GM19395 (cell line): ENCODE measurements around the gene RNF220.

Experiments used
- ATAC-seq: cut with Tn5 transposase; IDR thresholded peaks from one replicate; pipeline ENCODE4 v1.9.1; 2021; ENCODE audit warnings: mild to moderate bottlenecking, moderate library complexity; ENCODE audit not compliant: unreplicated experiment

The RNF220 gene

GRCh38 chr1:44605914-44606615 lies 201.0 kb downstream of the RNF220 start:
- ATAC-seq, result no peak

DNA sequence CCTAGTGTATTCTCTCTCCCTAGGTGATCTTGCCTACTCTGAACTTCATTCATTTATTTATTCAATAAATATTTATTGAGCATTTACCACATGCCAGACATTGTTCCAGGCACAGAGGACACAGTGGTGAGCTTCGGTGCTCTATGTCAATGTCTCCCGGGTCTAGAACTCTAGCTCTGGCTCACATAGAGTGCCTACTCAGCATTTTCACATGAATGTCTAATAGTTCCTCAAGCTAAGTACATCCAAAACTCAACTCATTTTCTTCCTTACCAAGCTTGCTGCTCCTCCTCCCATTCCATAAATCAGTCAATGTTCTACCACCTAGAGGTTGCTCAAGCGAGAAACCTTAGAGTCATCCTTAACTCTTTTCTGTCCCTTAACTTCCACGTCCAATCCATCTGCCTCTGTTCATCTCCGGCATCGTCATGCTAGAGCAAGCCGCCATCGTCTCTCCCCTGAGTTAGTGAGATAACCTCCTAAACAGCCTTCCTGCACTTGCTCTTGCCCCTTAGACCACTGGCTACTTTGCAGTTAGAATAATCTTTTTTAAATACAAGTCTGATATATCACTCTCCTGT lies 201.7 kb downstream of the RNF220 start:
- no peak for ATAC-seq

- ATAC-seq, result no peak
These were observed 203.1 kb downstream of the RNF220 start for GRCh38 chr1:44608141-44608540.

- ATAC-seq, result no peak
These were observed 204.3 kb downstream of the RNF220 start for GRCh38 chr1:44609412-44609767.

GRCh38 chr1:44609768-44610526 lies 204.9 kb downstream of the RNF220 start:
- ATAC-seq, result no peak

DNA sequence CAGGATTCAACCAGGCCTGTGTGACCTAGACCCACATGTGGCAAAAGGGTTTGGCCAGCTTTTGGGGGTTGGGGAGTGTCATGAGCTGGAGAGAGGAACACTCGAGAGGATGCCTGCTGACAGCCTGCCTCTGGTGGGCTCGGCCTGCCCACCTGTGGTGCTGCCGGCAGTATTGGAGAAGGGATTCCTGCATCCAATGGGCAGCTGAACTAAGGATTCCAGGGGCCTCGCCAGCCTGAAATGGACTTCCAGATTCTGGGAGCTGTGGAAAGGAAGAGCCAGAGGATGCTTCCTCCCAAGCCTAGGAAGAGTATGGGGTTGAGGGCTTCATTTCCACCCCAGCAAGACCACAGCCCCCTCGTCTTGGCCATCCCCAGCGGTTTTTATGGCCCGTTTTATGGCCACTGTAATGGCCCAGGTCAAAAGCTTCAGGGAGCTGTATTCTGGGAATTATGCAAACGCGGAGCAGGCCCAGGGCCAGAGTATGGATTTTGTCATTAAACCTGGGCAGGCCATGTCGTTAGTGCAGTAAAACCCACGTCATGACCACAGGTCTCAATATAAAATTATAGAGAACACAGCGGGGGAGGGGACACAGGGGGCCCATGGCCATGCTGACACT lies 205.6 kb downstream of the RNF220 start:
- no peak for ATAC-seq

DNA sequence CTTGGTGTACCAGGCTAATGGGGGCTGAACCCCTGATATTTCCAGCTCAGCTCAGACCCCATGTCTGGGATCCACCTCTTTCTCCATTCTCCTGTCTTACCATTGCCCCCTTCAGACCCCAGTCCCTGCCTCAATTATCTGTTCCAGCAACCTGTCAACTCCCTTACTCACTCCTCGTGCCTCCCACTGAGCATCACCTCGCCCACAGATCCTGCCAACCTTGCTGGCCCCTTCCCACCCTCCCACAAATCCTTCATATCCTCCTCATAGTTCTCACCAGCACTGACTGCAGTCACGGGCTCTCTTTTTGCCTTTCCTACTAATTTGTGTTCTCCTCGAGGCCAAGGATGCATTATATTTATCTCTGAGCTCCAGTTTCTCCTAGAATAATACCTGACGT lies 206.4 kb downstream of the RNF220 start:
- no peak for ATAC-seq

- ATAC-seq, result no peak
These were observed 206.8 kb downstream of the RNF220 start for GRCh38 chr1:44611866-44612265.

GRCh38 chr1:44613941-44614340 lies 208.9 kb downstream of the RNF220 start:
- no peak for ATAC-seq

GRCh38 chr1:44616284-44616990 lies 211.4 kb downstream of the RNF220 start:
- no peak for ATAC-seq

GRCh38 chr1:44616991-44617702 lies 212.1 kb downstream of the RNF220 start:
- ATAC-seq, result no peak

DNA sequence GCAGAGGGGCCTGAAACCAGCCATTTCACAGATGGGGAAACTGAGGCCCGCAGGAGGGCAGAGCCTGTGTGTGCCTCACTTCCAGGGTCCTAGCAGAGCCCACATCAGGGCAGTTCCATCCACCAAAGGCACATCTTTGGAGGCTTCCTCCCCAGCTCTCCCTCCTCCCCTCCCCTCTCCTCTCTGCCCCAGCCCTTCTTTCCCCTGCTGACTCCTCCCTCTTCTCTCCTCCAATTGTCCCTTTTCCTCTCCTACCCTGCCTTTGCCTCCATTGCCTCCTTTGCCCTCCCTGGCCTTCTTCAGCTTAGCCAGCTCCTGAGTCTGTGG lies 212.6 kb downstream of the RNF220 start:
- ATAC-seq, result no peak

- ATAC-seq, result no peak
These were observed 214.3 kb downstream of the RNF220 start for GRCh38 chr1:44619261-44619900.

DNA sequence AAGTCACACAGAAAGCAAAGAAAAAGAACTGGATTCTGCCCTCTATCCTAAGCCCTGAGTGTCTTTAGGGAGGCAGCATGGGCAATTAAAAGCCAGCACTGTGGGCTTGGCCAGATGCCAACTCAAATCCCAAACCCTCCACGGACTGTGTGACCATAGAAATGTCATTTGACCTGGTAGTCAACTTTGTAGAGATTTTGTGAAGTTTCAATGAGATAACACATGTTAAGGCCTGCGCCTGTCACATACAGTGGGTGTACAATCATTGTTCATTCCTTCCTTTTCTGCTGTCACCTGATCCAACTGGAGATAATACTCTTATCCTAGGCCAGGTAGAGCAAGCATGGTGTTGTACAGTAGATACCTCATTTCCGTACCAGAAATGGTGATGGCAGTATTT lies 215.0 kb downstream of the RNF220 start:
- ATAC-seq, result no peak

DNA sequence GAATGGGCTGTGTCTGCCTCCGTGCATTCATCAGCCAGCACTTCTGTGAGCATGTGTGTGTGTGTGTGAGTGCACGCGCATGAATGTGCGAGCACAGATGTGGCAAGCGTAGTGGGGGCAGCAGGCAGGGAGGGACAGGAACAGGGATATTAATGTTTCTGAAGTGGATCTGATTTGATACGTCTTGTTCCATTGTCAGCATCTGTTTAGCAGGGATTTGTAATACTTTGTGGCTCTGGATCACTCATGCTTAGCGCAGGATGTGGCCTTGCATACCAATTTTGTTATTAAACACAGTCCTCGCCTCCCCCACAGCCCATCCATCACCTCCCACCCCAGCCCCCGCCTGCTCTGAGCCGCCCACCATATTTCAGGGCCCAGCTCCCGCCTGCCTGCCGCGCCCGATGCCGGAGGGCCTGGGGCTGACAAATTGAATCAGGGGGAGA lies 216.8 kb downstream of the RNF220 start:
- ATAC-seq, result no peak

DNA sequence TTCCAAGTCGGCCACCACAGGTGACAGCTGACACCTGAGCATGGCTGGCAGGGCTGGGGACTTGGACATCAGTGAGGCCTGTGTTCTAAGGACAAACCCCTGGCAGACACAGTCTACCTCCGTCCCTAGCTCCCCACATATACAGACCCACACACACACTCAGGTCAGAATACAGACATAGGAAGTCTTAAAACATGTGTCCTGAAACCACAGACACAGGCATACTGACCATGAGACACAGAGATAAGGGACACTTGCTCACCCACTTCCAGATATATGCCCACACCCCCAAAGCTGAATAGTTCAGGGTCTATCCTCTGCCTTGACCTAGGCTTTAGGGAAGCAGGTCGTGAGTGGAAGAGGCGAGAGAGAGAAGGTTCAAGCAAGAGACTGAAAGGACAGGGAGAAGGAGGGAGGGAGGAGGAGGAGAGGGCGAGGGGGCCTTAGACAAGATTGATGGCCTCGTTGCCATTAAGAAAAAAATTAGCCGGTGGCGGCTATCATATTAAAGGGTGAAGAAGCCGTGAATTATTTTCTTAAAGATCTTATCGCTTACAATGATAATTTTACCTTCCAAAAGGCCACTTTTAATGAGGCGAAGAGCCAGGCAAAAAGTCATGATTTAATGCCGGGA lies 219.3 kb downstream of the RNF220 start:
- ATAC-seq, result no peak

DNA sequence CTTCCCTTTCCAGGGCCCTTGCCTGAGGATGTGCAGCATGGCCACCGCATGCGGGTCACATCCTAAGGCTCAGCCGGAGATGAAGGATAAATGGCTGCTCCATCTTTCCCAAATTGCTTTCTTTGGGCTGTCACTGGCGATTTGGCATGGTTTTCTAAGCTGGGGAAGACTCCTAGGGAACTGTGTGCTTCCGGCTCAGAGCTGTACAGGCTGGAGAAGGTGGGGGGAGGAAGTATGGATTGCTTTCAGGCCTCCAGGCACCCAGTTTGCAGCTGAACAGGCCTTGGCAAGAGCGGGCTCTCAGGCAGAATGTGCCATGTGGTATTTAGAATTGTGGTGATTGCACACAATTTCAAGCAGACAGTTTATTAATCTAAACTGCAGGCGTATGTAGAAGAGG lies 220.3 kb downstream of the RNF220 start:
- no peak for ATAC-seq

DNA sequence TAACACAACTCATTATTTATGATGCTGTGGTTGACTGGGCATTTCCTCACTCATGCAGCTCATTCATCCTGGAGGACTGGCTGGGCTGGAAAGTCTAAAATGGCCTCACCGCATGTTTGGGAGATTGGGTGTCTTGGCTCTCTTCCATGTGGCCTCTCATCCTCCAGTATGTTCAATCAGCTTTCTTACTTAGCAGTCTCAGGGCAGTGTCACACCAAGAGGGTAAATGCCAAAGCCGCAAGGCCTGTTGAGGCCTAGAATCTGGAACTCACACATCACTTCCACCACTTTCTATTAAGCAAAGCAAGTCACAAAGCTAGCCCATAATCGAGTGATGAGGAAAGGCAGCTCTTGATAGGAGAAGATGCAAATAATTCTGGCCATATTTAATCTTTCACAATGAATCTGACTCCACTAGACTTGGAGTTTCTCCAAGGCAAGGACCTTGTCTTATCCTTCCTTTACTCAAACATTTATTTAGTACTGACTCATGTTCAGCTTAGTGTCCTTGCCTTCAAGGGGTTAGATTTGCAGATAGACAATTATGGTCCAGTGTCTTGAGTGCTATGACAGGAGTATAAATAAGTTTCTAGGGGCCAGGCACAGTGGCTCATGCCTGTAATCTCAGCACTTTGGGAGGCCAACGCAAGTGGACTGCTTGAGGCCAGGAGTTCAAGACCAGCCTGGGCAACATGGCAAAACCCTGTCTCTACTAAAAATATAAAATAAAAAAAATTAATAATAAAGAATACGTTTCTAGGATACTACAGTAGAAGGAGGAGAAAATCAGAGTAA lies 224.1 kb downstream of the RNF220 start:
- ATAC-seq, result no peak

GRCh38 chr1:44630116-44630515 lies 225.1 kb downstream of the RNF220 start:
- ATAC-seq, result no peak
